ENCODE data around the gene GRIN3A.
"Not testable (repeated sequence)": the region's sequence is repeated elsewhere in the genome, so short reads cannot be mapped to it uniquely, and the experiment has no call there.

Gene GRIN3A

GRCh38 chr9:101578378-101578777 lies 160.1 kb downstream of the GRIN3A start:
- DNase-seq (ENCODE audit: low spot score), result no peak

- DNase-seq (ENCODE audit: low spot score), result no peak
Measured at GRCh38 chr9:101574731-101575333, 163.6 kb downstream of the GRIN3A start.

GRCh38 chr9:101572316-101572715 lies 166.1 kb downstream of the GRIN3A start:
- DNase-seq (ENCODE audit: low spot score), result no peak

- no peak for DNase-seq (ENCODE audit: low spot score)
Measured at GRCh38 chr9:101571114-101571513, 167.3 kb downstream of the GRIN3A start.

GRCh38 chr9:101569741-101570501 lies 168.5 kb downstream of the GRIN3A start:
- DNase-seq (ENCODE audit: low spot score), result no peak

- DNase-seq (ENCODE audit: low spot score), result no peak
Measured at GRCh38 chr9:101567725-101568350, 170.6 kb downstream of the GRIN3A start.

GRCh38 chr9:101566904-101567724 lies 171.3 kb downstream of the GRIN3A start:
- DNase-seq (ENCODE audit: low spot score), result peak; percentile 22

- DNase-seq (ENCODE audit: low spot score), result no peak
Measured at GRCh38 chr9:101564252-101564651, 174.2 kb downstream of the GRIN3A start.

- DNase-seq (ENCODE audit: low spot score), result no peak
Measured at GRCh38 chr9:101562966-101563365, 175.5 kb downstream of the GRIN3A start.

- DNase-seq (ENCODE audit: low spot score), result no peak
Measured at GRCh38 chr9:101561740-101562139, 176.7 kb downstream of the GRIN3A start.

- DNase-seq (ENCODE audit: low spot score), result not testable (repeated sequence)
Measured at GRCh38 chr9:101549472-101550098, 188.9 kb downstream of the GRIN3A start.

- DNase-seq (ENCODE audit: low spot score), result no peak
Measured at GRCh38 chr9:101543098-101543735, 195.2 kb downstream of the GRIN3A start.

- DNase-seq (ENCODE audit: low spot score), result no peak
Measured at GRCh38 chr9:101540069-101540468, 198.4 kb downstream of the GRIN3A start.

GRCh38 chr9:101536938-101537337 lies 201.5 kb downstream of the GRIN3A start:
- DNase-seq (ENCODE audit: low spot score), result peak; percentile 1

- DNase-seq (ENCODE audit: low spot score), result no peak
Measured at GRCh38 chr9:101536351-101536750, 202.1 kb downstream of the GRIN3A start.

- DNase-seq (ENCODE audit: low spot score), result peak; percentile 87
Measured at GRCh38 chr9:101533334-101534204, 204.9 kb downstream of the GRIN3A start, which contains the start of gene RNF20. TSS of gene RNF20 (plus strand) at chr9:101533853. CDS start at chr9:101535424, 1,571 bp downstream.

GRCh38 chr9:101530076-101530711 lies 208.3 kb downstream of the GRIN3A start:
- DNase-seq (ENCODE audit: low spot score), result peak; percentile 45

- no peak for DNase-seq (ENCODE audit: low spot score)
Measured at GRCh38 chr9:101528015-101528414, 210.4 kb downstream of the GRIN3A start.

- DNase-seq (ENCODE audit: low spot score), result no peak
Measured at GRCh38 chr9:101527066-101527465, 211.4 kb downstream of the GRIN3A start.

GRCh38 chr9:101524371-101524770 lies 214.1 kb downstream of the GRIN3A start:
- DNase-seq (ENCODE audit: low spot score), result no peak
